Hepatocyte (in vitro differentiated cells): Measurements from ENCODE around the gene HOXB4. TPM values are rescaled to one million over a fixed set of nuclear protein-coding genes. Genes with fewer than 3 reads are reported as not detected.
A peak's percentile ranks its signal among the peaks of the same experiment; 100 is the strongest.

ENCODE experiments used
- DNase-seq: peaks from one replicate; pipeline ENCODE4 v3.0.0-alpha.2; 2016; ENCODE audit warnings: low spot score
- H2AFZ ChIP-seq: fragments of 200-600 bp; sonication (generic); 2 replicates; pipeline ENCODE4 v1.6.0; 2016; ENCODE audit warnings: antibody characterized with exemption, mild to moderate bottlenecking
- H3K27ac ChIP-seq: fragments of 200-600 bp; sonication (generic); 2 replicates; pipeline ENCODE4 v1.5.1; 2016; ENCODE audit warnings: mild to moderate bottlenecking
- H3K27me3 ChIP-seq: fragments of 200-600 bp; sonication (generic); 2 replicates; pipeline ENCODE4 v1.6.1; 2016
- H3K36me3 ChIP-seq: fragments of 200-600 bp; sonication (generic); replicated peaks from 2 replicates; pipeline ENCODE4 v1.5.1; 2016; ENCODE audit warnings: low read depth; ENCODE audit not compliant: insufficient read depth
- H3K4me1 ChIP-seq: fragments of 200-600 bp; sonication (generic); 2 replicates; pipeline ENCODE4 v1.5.1; 2016; ENCODE audit warnings: mild to moderate bottlenecking, moderate library complexity; ENCODE audit not compliant: insufficient read depth
- H3K4me2 ChIP-seq: fragments of 200-600 bp; sonication (generic); 2 replicates; pipeline ENCODE4 v1.6.0; 2016
- H3K4me3 ChIP-seq: fragments of 200-600 bp; sonication (generic); 2 replicates; pipeline ENCODE4 v1.5.1; 2016; ENCODE audit warnings: mild to moderate bottlenecking
- H3K79me2 ChIP-seq: fragments of 200-600 bp; sonication (generic); 2 replicates; pipeline ENCODE4 v1.6.0; 2017; ENCODE audit warnings: mild to moderate bottlenecking
- H3K9me2 ChIP-seq: fragments of 200-600 bp; sonication (generic); replicated peaks from 2 replicates; pipeline ENCODE4 v1.6.0; 2017; ENCODE audit warnings: mild to moderate bottlenecking; ENCODE audit not compliant: insufficient read depth
- H3K9me3 ChIP-seq: fragments of 200-600 bp; sonication (generic); 2 replicates; pipeline ENCODE4 v1.5.1; 2016; ENCODE audit warnings: low read depth, mild to moderate bottlenecking
- H4K20me1 ChIP-seq: fragments of 200-600 bp; sonication (generic); 2 replicates; pipeline ENCODE4 v1.6.0; 2016; ENCODE audit warnings: mild to moderate bottlenecking; ENCODE audit not compliant: insufficient read depth, poor library complexity, severe bottlenecking
- EZH2 ChIP-seq: fragments of 200-600 bp; sonication (generic); IDR thresholded peaks from 2 replicates; pipeline ENCODE4 v1.6.1; 2016; ENCODE audit warnings: antibody characterized with exemption, mild to moderate bottlenecking, borderline replicate concordance
- EZH2phosphoT487 ChIP-seq: fragments of 200-600 bp; sonication (generic); IDR thresholded peaks from one replicate; pipeline ENCODE4 v1.6.1; 2018; ENCODE audit warnings: antibody characterized with exemption, mild to moderate bottlenecking, low read depth, moderate library complexity; ENCODE audit not compliant: unreplicated experiment, severe bottlenecking
- WGBS: methylation state at CpG from one replicate; pipeline ENCODE4 v1.1.6; 2016; ENCODE audit warnings: low lambda C conversion rate; ENCODE audit errors: missing lambda C conversion rate; 5-methylcytosine and 5-hydroxymethylcytosine counted together
- polyA plus RNA-seq: library from polyadenylated mRNA; unstranded; fragments of >200 nt; fragmentation: Nextera tagmentation; extraction: Ambion mirVana; gene quantifications from 2 replicates; pipeline ENCODE4 v1.2.1, GENCODE V29; 2016
- total RNA-seq: library from RNA; depleted of rRNA; stranded (reverse); fragments of >200 nt; gene quantifications from 2 replicates; pipeline ENCODE4 v1.2.3, GENCODE V29; 2014
- TF ChIP-seq, protein P1 (sequence below): fragments of 200-600 bp; sonication (generic); IDR thresholded peaks from 2 replicates; pipeline ENCODE4 v1.5.1; 2016; ENCODE audit warnings: antibody characterized with exemption, mild to moderate bottlenecking; ENCODE audit not compliant: poor library complexity

HOXB4 gene
- total and polyA plus RNA-seq, 2 experiments from 2014 or later, result 1.8 to 2.2 TPM

DNA sequence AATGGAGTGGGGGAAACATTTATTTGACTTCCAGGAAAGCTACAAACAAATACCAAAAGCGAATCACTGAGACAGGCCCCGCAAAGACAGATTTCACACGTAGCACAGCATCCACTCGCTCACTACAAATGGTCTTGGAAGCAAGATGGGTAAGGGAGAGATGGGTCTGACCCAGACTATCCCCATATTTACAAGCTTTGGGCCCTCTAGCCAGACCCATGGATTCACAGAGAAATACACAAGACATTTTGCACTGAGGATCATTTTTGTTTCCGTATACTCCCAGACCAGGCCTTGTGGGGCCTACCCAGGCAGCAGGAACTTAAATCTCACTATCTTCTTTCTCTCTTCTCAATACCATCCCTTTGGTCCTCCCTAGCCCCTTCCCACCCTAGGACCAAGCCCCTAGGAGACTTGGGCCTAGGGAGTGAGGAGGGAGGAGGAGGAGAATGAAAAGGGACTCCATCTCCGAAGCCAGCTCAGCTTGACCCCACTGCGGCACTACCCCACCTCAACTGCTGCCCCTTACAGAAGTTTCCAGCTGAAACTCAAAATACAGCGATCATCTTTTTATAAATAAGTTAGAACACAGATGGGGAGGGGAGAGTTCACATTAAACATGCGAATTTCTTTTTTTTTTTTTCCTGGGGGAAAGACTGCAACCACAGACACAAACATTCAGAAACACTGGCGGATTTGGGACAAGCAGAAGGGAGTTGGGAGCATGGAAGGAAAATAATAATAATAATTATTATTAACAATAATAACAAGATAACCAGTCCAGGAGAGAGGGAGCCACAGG is 13.3 kb upstream of the HOXB4 start:
- WGBS, result 83% methylated on average over 10 of the region's 10 CpGs
- Histone ChIP-seq H4K20me1 (no peaks in the 10 kb centered on the region), H3K79me2 (peaks cover 9% of the 10 kb centered on the region), H2AFZ (no peak overlapping the region), H3K9me3 (no peaks in the 10 kb centered on the region), H3K9me2 (no peaks in the 10 kb centered on the region), H3K27me3 (peaks cover 94% of the 10 kb centered on the region), H3K27ac (peak overlapping the region; percentile 37), H3K4me1 (no peaks in the 10 kb centered on the region), H3K4me3 (no peak overlapping the region), H3K4me2 (peak overlapping the region; percentile 92), H3K36me3 (no peaks in the 10 kb centered on the region)
- TF ChIP-seq EZH2phosphoT487 (no peak), EZH2 (no peak)
- TF ChIP-seq, protein P1, sequence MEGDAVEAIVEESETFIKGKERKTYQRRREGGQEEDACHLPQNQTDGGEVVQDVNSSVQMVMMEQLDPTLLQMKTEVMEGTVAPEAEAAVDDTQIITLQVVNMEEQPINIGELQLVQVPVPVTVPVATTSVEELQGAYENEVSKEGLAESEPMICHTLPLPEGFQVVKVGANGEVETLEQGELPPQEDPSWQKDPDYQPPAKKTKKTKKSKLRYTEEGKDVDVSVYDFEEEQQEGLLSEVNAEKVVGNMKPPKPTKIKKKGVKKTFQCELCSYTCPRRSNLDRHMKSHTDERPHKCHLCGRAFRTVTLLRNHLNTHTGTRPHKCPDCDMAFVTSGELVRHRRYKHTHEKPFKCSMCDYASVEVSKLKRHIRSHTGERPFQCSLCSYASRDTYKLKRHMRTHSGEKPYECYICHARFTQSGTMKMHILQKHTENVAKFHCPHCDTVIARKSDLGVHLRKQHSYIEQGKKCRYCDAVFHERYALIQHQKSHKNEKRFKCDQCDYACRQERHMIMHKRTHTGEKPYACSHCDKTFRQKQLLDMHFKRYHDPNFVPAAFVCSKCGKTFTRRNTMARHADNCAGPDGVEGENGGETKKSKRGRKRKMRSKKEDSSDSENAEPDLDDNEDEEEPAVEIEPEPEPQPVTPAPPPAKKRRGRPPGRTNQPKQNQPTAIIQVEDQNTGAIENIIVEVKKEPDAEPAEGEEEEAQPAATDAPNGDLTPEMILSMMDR, result no peak
- no peak for DNase-seq

DNA sequence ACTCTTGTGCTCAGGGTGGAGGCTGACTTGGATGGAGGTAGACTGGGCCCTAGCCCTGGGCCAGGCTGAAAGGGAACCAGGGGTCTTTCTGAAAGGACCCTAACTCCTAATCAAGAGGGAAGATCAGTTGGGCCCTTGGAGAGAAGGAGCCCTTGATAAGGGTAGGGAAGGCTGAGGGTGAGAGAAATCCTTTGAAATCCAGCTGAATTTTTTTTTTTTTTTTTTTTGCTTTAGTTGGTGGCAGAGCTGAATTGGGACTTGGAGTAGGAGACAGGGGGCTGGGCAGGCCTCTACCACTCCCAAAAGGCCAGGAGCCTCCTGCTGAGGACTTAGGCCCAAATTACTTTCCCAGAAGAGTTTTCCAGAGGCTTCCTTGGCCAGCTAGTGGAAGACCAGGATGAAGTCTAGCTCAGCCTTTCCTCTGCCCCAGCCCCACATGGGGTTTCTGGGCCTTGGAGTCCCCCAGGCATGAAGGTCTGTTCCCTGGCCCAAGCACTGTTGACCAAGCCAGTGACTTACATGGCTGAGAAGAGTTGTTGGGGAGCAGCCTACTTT is 12.5 kb upstream of the HOXB4 start:
- no peak for DNase-seq
- H3K4me2 ChIP-seq, result peak overlapping the region; percentile 93
- peaks cover 13% of the 10 kb centered on the region for H3K79me2 ChIP-seq
- H4K20me1 ChIP-seq, result no peaks in the 10 kb centered on the region
- no peak for TF ChIP-seq EZH2phosphoT487
- no peak for TF ChIP-seq EZH2
- TF ChIP-seq, protein P1, result no peak
- peaks cover 95% of the 10 kb centered on the region for H3K27me3 ChIP-seq
- no peak overlapping the region for H3K4me3 ChIP-seq
- H2AFZ ChIP-seq, result peak overlapping the region; percentile 1
- no peaks in the 10 kb centered on the region for H3K4me1 ChIP-seq
- H3K9me2 ChIP-seq, result no peaks in the 10 kb centered on the region
- no peaks in the 10 kb centered on the region for H3K9me3 ChIP-seq
- H3K27ac ChIP-seq, result peak overlapping the region; percentile 30
- no peaks in the 10 kb centered on the region for H3K36me3 ChIP-seq

DNA sequence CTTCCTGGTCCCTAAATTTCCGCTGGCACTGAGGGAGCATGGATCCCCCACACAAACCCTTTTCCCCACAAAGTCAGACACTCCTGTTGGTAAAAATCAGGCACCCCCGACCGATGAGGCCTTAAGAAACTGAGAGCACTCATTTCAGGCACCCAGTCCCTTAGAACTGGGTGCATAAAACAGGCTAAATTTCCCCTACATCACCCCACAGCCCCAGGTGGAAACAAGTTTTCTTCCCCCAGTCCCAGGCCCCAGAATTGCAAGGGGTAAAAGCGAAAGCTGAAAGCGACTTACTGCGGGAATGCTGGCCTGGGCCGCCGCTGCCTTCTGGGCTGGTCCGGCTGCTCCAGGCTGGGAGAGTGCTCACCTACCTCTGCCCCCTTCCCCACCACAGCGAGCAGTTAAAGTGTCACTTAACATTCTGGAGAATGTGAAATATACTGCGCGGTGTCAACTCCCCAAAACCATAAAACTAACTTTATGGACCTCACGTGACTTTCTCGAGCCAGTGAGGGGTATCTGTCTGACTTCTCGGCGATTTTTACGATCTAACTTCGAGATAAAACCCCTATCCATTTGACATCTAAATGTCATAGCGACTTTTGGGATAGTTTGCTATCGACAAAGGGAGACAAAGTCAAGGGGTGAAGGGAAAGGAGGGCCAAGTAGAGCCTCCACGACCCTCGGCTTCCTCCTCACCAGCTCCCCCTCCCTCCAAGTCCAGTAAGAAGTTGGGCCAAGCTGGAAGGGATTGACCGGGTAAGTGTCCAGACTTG is 11.9 kb upstream of the HOXB4 start, which contains the start of gene HOXB3:
Gene HOXB3 (minus strand): TSS at position 411 of the 776 bp plus-strand sequence. CDS start 37,767 bp downstream, outside the sequence.
- Histone ChIP-seq H3K79me2 (peaks cover 13% of the 10 kb centered on the region), H3K27me3 (peaks cover 93% of the 10 kb centered on the region), H3K4me2 (peak within 1 kb of the TSS; percentile 93), H4K20me1 (no peaks in the 10 kb centered on the region), H3K9me3 (no peaks in the 10 kb centered on the region), H3K4me3 (no peak within 1 kb of the TSS), H3K9me2 (no peaks in the 10 kb centered on the region), H3K27ac (peak within 1 kb of the TSS; percentile 30), H2AFZ (peak within 1 kb of the TSS; percentile 1), H3K36me3 (no peaks in the 10 kb centered on the region), H3K4me1 (no peaks in the 10 kb centered on the region)
- TF ChIP-seq EZH2 (peak; percentile 41), EZH2phosphoT487 (peak; percentile 45)
- TF ChIP-seq, protein P1, result no peak
- no peak for DNase-seq
- 18% methylated on average over 23 of the region's 23 CpGs for WGBS
